CD4-positive, alpha-beta T cell treated with Interleukin-17A for 4 hours (primary cell): Measurements from ENCODE around the gene APOL3.
"Not testable (repeated sequence)": the region's sequence is repeated elsewhere in the genome, so short reads cannot be mapped to it uniquely, and the experiment has no call there.

ENCODE experiments used
- DNase-seq: peaks from one replicate; pipeline ENCODE4 v3.0.0-alpha.2; 2020; ENCODE audit warnings: mixed read lengths

APOL3 gene

DNA sequence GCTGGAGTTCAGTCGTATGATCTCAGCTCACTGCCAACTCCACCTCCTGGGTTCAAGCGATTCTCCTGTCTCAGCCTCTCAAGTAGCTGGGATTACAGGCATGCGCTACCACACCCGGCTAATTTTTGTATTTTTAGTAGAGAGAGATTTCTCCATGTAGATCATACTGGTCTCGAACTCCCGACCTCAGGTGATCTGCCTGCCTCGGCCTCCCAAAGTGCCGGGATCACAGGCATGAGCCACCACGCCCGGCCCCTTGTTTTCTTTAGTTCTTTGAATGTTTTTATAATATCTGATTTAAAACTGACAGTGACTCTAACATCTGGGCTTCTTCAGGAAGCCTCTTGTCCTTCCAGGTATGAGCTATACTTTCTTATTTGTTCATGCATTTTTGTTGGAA, 61.0 kb downstream of the APOL3 start:
- not testable (repeated sequence) for DNase-seq

GRCh38 chr22:36097880-36098279, 62.7 kb downstream of the APOL3 start:
- no peak for DNase-seq

DNA sequence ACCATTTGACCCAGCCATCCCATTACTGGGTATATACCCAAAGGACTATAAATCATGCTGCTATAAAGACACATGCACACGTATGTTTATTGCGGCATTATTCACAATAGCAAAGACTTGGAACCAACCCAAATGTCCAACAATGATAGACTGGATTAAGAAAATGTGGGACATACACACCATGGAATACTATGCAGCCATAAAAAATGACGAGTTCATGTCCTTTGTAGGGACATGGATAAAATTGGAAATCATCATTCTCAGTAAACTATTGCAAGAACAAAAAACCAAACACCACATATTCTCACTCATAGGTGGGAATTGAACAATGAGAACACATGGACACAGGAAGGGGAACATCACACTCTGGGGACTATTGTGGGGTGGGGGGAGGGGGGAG, 69.8 kb downstream of the APOL3 start:
- not testable (repeated sequence) for DNase-seq
